ENCODE results near the gene PMAIP1. TPM values are rescaled to one million over a fixed set of nuclear protein-coding genes. Genes with fewer than 3 reads are reported as not detected.
"Not testable (repeated sequence)": the region's sequence is repeated elsewhere in the genome, so short reads cannot be mapped to it uniquely, and the experiment has no call there.

The PMAIP1 gene
- total RNA-seq, 2 experiments from 2014 or later: 22.9 to 23.3 TPM

- intact Hi-C loops (cut with micrococcal nuclease; ENCODE audit: unreplicated experiment): no loop called here
- peaks cover 37% of the 10 kb centered on the region for H3K4me1 ChIP-seq (ENCODE audit: insufficient read depth, low read length, poor library complexity, severe bottlenecking)
- BruUV-seq (replicated peaks): no TSS peak
- ChIA-PET CTCF (ENCODE audit: unreplicated experiment) (no interaction called here), POLR2A (interaction anchor here (4.5 kb wide), 1 partner anchor 15 kb away, joined by 22 read pairs; the partner anchor contains the start of gene PMAIP1)
- no peak overlapping the region for H3K27ac ChIP-seq (ENCODE audit: low read depth, low read length, poor library complexity, severe bottlenecking)
- no peak for TF ChIP-seq EZH2phosphoT487 (IDR thresholded peaks at IDR 0.05; ENCODE audit: borderline replicate concordance, low read depth, low read length)
- TF ChIP-seq CTCF (conservative IDR thresholded peaks at IDR 0.05; ENCODE audit: low read length): no peak
- no peaks in the 10 kb centered on the region for H4K20me1 ChIP-seq (ENCODE audit: insufficient read depth, low read length)
- no peak overlapping the region for H3K4me3 ChIP-seq (ENCODE audit: low read depth, low read length, poor library complexity, severe bottlenecking)
- no peaks in the 10 kb centered on the region for H3K9me2 ChIP-seq (ENCODE audit: insufficient read depth, low read length)
- H3K79me2 ChIP-seq (ENCODE audit: insufficient read depth, low read depth, low read length): no peaks in the 10 kb centered on the region
- H2AFZ ChIP-seq (ENCODE audit: low read length): no peak overlapping the region
- no peaks in the 10 kb centered on the region for H3K9me3 ChIP-seq (ENCODE audit: low read length)
- DNase-seq (ENCODE audit: low spot score): no peak
- H3K4me2 ChIP-seq (ENCODE audit: low read length): peak overlapping the region; percentile 29; the same call in 1 of the 2 replicates
- no peaks in the 10 kb centered on the region for H3K36me3 ChIP-seq (ENCODE audit: insufficient read depth, low read length)
These were observed 15.4 kb upstream of the PMAIP1 start for GRCh38 chr18:59884351-59884750.

- ChIA-PET CTCF (ENCODE audit: unreplicated experiment) (no interaction called here), POLR2A (interaction anchor here (0.6 to 4.5 kb wide), 4 partner anchors 14 to 965 kb away, joined by 3 to 22 read pairs (median 4); partner anchors contain the start of gene PMAIP1)
- no peaks in the 10 kb centered on the region for H4K20me1 ChIP-seq (ENCODE audit: insufficient read depth, low read length)
- H3K79me2 ChIP-seq (ENCODE audit: insufficient read depth, low read depth, low read length): no peaks in the 10 kb centered on the region
- peaks cover 37% of the 10 kb centered on the region for H3K4me1 ChIP-seq (ENCODE audit: insufficient read depth, low read length, poor library complexity, severe bottlenecking)
- H2AFZ ChIP-seq (ENCODE audit: low read length): peak overlapping the region; percentile 50; the same call in 1 of the 2 replicates
- H3K4me3 ChIP-seq (ENCODE audit: low read depth, low read length, poor library complexity, severe bottlenecking): peak overlapping the region; percentile 44
- H3K36me3 ChIP-seq (ENCODE audit: insufficient read depth, low read length): no peaks in the 10 kb centered on the region
- DNase-seq (ENCODE audit: low spot score): peak; percentile 62
- BruUV-seq (replicated peaks): no TSS peak
- TF ChIP-seq EZH2phosphoT487 (IDR thresholded peaks at IDR 0.05; ENCODE audit: borderline replicate concordance, low read depth, low read length) (no peak), CTCF (conservative IDR thresholded peaks at IDR 0.05; ENCODE audit: low read length) (no peak)
- no peaks in the 10 kb centered on the region for H3K9me2 ChIP-seq (ENCODE audit: insufficient read depth, low read length)
- H3K27ac ChIP-seq (ENCODE audit: low read depth, low read length, poor library complexity, severe bottlenecking): peak overlapping the region; percentile 33
- intact Hi-C loops (cut with micrococcal nuclease; ENCODE audit: unreplicated experiment): no loop called here
- H3K9me3 ChIP-seq (ENCODE audit: low read length): no peaks in the 10 kb centered on the region
- H3K4me2 ChIP-seq (ENCODE audit: low read length): peak overlapping the region; percentile 83
These were observed 14.1 kb upstream of the PMAIP1 start for GRCh38 chr18:59885579-59886163.

- H3K4me3 ChIP-seq (ENCODE audit: low read depth, low read length, poor library complexity, severe bottlenecking); intact Hi-C loops (cut with micrococcal nuclease; ENCODE audit: unreplicated experiment); H3K4me2 ChIP-seq (ENCODE audit: low read length); H4K20me1 ChIP-seq (ENCODE audit: insufficient read depth, low read length); H3K79me2 ChIP-seq (ENCODE audit: insufficient read depth, low read depth, low read length); H3K36me3 ChIP-seq (ENCODE audit: insufficient read depth, low read length); CTCF ChIA-PET (ENCODE audit: unreplicated experiment); H3K9me2 ChIP-seq (ENCODE audit: insufficient read depth, low read length); DNase-seq (ENCODE audit: low spot score); H3K27ac ChIP-seq (ENCODE audit: low read depth, low read length, poor library complexity, severe bottlenecking); H3K9me3 ChIP-seq (ENCODE audit: low read length); BruUV-seq (replicated peaks); H2AFZ ChIP-seq (ENCODE audit: low read length): not testable (repeated sequence)
- H3K4me1 ChIP-seq (ENCODE audit: insufficient read depth, low read length, poor library complexity, severe bottlenecking): peaks cover 37% of the 10 kb centered on the region
- POLR2A ChIA-PET: interaction anchor here (0.9 to 4.5 kb wide), 2 partner anchors 13 to 23 kb away, joined by 3 to 22 read pairs; partner anchors contain the start of gene PMAIP1
These were observed 13.4 kb upstream of the PMAIP1 start for GRCh38 chr18:59886399-59886798.
